H9 (cell line): ENCODE results near the gene DNM2. TPM values are rescaled to one million over a fixed set of nuclear protein-coding genes. Genes with fewer than 3 reads are reported as not detected.
A peak's percentile ranks its signal among the peaks of the same experiment; 100 is the strongest.

Experiments
- DNase-seq: peaks from one replicate; pipeline ENCODE4 v3.0.0-alpha.2; 2017
- H2AFZ ChIP-seq: one replicate; pipeline ENCODE4 v1.6.1; 2013; ENCODE audit warnings: mild to moderate bottlenecking, low read length, control low read depth, moderate library complexity
- H2AK5ac ChIP-seq: 2 replicates; pipeline ENCODE4 v1.6.1; 2013; ENCODE audit warnings: low read length, control low read depth, mixed read lengths; ENCODE audit not compliant: insufficient read length
- H2BK120ac ChIP-seq: one replicate; pipeline ENCODE4 v1.6.1; 2013; ENCODE audit warnings: low read depth, mild to moderate bottlenecking, low read length, control low read depth, inconsistent platforms; ENCODE audit not compliant: poor library complexity, severe bottlenecking
- H2BK12ac ChIP-seq: 2 replicates; pipeline ENCODE4 v1.6.1; 2013; ENCODE audit warnings: low read length, control low read depth, mixed read lengths, low read depth; ENCODE audit not compliant: insufficient read length
- H2BK15ac ChIP-seq: 2 replicates; pipeline ENCODE4 v1.6.1; 2013; ENCODE audit warnings: low read depth, low read length, control low read depth
- H2BK20ac ChIP-seq: one replicate; pipeline ENCODE4 v1.6.1; 2013; ENCODE audit warnings: low read depth, mild to moderate bottlenecking, low read length, control low read depth, inconsistent platforms; ENCODE audit not compliant: poor library complexity, severe bottlenecking
- H2BK5ac ChIP-seq: 2 replicates; pipeline ENCODE4 v1.6.1; 2013; ENCODE audit warnings: low read length, control low read depth, mixed read lengths; ENCODE audit not compliant: insufficient read length
- H3K14ac ChIP-seq: 2 replicates; pipeline ENCODE4 v1.6.1; 2013; ENCODE audit warnings: low read length, control low read depth; ENCODE audit not compliant: insufficient read depth
- H3K18ac ChIP-seq: 2 replicates; pipeline ENCODE4 v1.6.1; 2013; ENCODE audit warnings: low read depth, mild to moderate bottlenecking, mixed read lengths, low read length, control low read depth; ENCODE audit not compliant: insufficient read length
- H3K23ac ChIP-seq: 2 replicates; pipeline ENCODE4 v1.6.1; 2013; ENCODE audit warnings: low read length, control low read depth, mixed read lengths, low read depth; ENCODE audit not compliant: insufficient read length
- H3K23me2 ChIP-seq: 2 replicates; pipeline ENCODE4 v1.6.1; 2013; ENCODE audit warnings: low read depth, mild to moderate bottlenecking, mixed read lengths, low read length, control low read depth; ENCODE audit not compliant: insufficient read length, poor library complexity, severe bottlenecking
- H3K27ac ChIP-seq: 2 replicates; pipeline ENCODE4 v1.5.1; 2013; ENCODE audit warnings: low read length, control low read depth, mixed read lengths, low read depth; ENCODE audit not compliant: insufficient read length
- H3K27me3 ChIP-seq: 2 replicates; pipeline ENCODE4 v1.6.1; 2013; ENCODE audit warnings: low read length, control low read depth, inconsistent platforms; ENCODE audit not compliant: insufficient read depth
- H3K4ac ChIP-seq: 2 replicates; pipeline ENCODE4 v1.6.1; 2013; ENCODE audit warnings: low read depth, mild to moderate bottlenecking, control low read depth, inconsistent platforms, low read length, moderate library complexity
- H3K4me1 ChIP-seq: 2 replicates; pipeline ENCODE4 v1.6.1; 2013; ENCODE audit warnings: low read length, control low read depth, inconsistent platforms; ENCODE audit not compliant: insufficient read depth
- H3K4me2 ChIP-seq: 2 replicates; pipeline ENCODE4 v1.6.1; 2013; ENCODE audit warnings: low read length, control low read depth, mixed read lengths; ENCODE audit not compliant: insufficient read length, insufficient read depth
- H3K56ac ChIP-seq: 2 replicates; pipeline ENCODE4 v1.6.1; 2013; ENCODE audit warnings: low read depth, mild to moderate bottlenecking, mixed read lengths, low read length, control low read depth; ENCODE audit not compliant: insufficient read length
- H3K79me1 ChIP-seq: 2 replicates; pipeline ENCODE4 v1.6.1; 2013; ENCODE audit warnings: low read depth, mild to moderate bottlenecking, moderate library complexity, low read length, control low read depth, inconsistent platforms; ENCODE audit not compliant: insufficient read depth, poor library complexity, severe bottlenecking
- H3K79me2 ChIP-seq: 2 replicates; pipeline ENCODE4 v1.6.1; 2013; ENCODE audit warnings: low read length, control low read depth, inconsistent platforms; ENCODE audit not compliant: insufficient read depth
- H3K9ac ChIP-seq: 2 replicates; pipeline ENCODE4 v1.6.1; 2013; ENCODE audit warnings: low read length, control low read depth, mixed read lengths; ENCODE audit not compliant: insufficient read length; ENCODE audit errors: extremely low read depth
- H3K9me3 ChIP-seq: one replicate; pipeline ENCODE4 v1.6.1; 2013; ENCODE audit warnings: low read depth, low read length, inconsistent platforms; ENCODE audit not compliant: control insufficient read depth
- H3T11ph ChIP-seq: one replicate; pipeline ENCODE4 v1.6.1; 2013; ENCODE audit warnings: mild to moderate bottlenecking, low read length, control low read depth, inconsistent platforms
- H4K20me1 ChIP-seq: one replicate; pipeline ENCODE4 v1.6.1; 2013; ENCODE audit not compliant: control insufficient read depth, insufficient read length, insufficient read depth
- H4K5ac ChIP-seq: 2 replicates; pipeline ENCODE4 v1.6.1; 2013; ENCODE audit warnings: low read depth, mild to moderate bottlenecking, mixed read lengths, low read length, control low read depth; ENCODE audit not compliant: insufficient read length
- H4K8ac ChIP-seq: replicated peaks from 2 replicates; pipeline ENCODE4 v1.6.1; 2013; ENCODE audit warnings: low read length, control low read depth, mixed read lengths, low read depth; ENCODE audit not compliant: insufficient read length
- H4K91ac ChIP-seq: 2 replicates; pipeline ENCODE4 v1.6.1; 2013; ENCODE audit warnings: low read depth, mild to moderate bottlenecking, moderate library complexity, mixed read lengths, low read length, control low read depth; ENCODE audit not compliant: insufficient read length
- H3K27ac Mint-ChIP-seq, 3 experiments: 2 replicates in 2 of 3; 3 replicates in 1 of 3; pipeline ENCODE4 v1.8.0; 2020 to 2021; ENCODE audit warnings: mixed read lengths in 3 of 3, mild to moderate bottlenecking in 1 of 3, moderate library complexity in 1 of 3
- H3K27me3 Mint-ChIP-seq: 2 replicates; pipeline ENCODE4 v1.8.0; 2021; ENCODE audit warnings: low read depth, mild to moderate bottlenecking, moderate library complexity, mixed read lengths
- H3K36me3 Mint-ChIP-seq, 3 experiments: 2 replicates in 2 of 3; 3 replicates in 1 of 3; pipeline ENCODE4 v1.8.0; 2020 to 2021; ENCODE audit warnings: low read depth in 3 of 3, mixed read lengths in 3 of 3; ENCODE audit not compliant: insufficient read depth in 1 of 3
- H3K4me1 Mint-ChIP-seq, 2 experiments: 2 replicates each; pipeline ENCODE4 v1.8.0; 2020; ENCODE audit warnings: mixed read lengths in 2 of 2
- H3K4me3 Mint-ChIP-seq, 2 experiments: 2 replicates in 1 of 2; 3 replicates in 1 of 2; pipeline ENCODE4 v1.8.0; 2020 to 2021; ENCODE audit warnings: mild to moderate bottlenecking in 2 of 2, mixed read lengths in 2 of 2, moderate library complexity in 1 of 2
- H3K9me3 Mint-ChIP-seq, 2 experiments: 2 replicates in 1 of 2; 3 replicates in 1 of 2; pipeline ENCODE4 v1.8.0; 2020; ENCODE audit warnings: mild to moderate bottlenecking in 2 of 2, mixed read lengths in 2 of 2, moderate library complexity in 1 of 2
- CTCF ChIP-seq: fragments of 200-600 bp; sonication (generic); conservative IDR thresholded peaks from 3 replicates; pipeline ENCODE4 v1.8.0; 2021; ENCODE audit warnings: antibody characterized with exemption, mild to moderate bottlenecking
- WGBS: extraction: QIAGEN DNeasy Blood & Tissue Kit; methylation state at CpG from one replicate; pipeline ENCODE4 v1.1.7; 2013; ENCODE audit warnings: missing lambda C conversion rate, low lambda C conversion rate, mixed read lengths; ENCODE audit not compliant: insufficient read length; ENCODE audit errors: extremely low coverage; 5-methylcytosine and 5-hydroxymethylcytosine counted together
- total RNA-seq: library from RNA; stranded (reverse); gene quantifications from 2 replicates; pipeline ENCODE4 v1.2.1, GENCODE V29; 2021

The DNM2 gene
- total RNA-seq, 1 experiment from 2014 or later = 152 TPM

DNA sequence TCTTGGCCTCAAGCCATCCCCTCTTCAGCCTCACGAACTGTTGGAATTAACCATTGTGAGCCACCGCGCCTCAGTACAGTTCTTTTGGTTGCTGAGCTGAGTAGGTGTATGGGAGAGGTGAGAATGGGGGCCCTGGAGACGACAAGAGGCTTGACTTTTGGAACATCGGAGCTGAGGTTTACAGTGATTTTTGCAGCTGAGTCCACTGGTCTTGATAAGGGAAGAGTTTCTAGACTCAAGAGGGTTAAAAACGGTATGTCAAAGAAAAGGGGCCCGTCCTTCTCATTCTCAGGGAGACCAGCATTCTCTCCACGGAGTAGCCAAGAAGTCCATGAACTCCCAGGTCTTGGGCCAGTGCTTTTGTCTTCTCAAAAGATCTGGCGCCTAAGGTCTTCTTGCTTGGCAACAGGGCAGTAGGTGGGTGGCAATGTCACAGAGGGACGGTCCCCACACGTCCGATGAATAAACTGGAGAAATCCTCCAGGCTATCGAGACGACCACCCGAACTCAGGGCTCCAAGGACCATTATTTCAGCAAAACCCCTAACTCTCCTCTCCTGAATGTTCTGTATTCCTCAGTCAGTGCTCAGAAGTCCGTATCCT lies 23.1 kb upstream of the DNM2 start:
- Histone ChIP-seq H4K5ac (no peak overlapping the region), H2BK15ac (no peak overlapping the region), H4K8ac (no peak overlapping the region), H2BK20ac (no peak overlapping the region), H3K56ac (no peak overlapping the region), H2BK5ac (no peak overlapping the region), H2BK120ac (no peak overlapping the region), H2AFZ (no peak overlapping the region), H2BK12ac (no peak overlapping the region), H3K23ac (no peak overlapping the region), H3K79me1 (no peaks in the 10 kb centered on the region), H4K91ac (no peak overlapping the region), H4K20me1 (no peaks in the 10 kb centered on the region), H3T11ph (no peak overlapping the region), H3K4me2 (peak overlapping the region; percentile 30), H3K4me1 (no peaks in the 10 kb centered on the region), H3K18ac (no peak overlapping the region), H3K9me3 (no peaks in the 10 kb centered on the region), H3K4ac (no peak overlapping the region), H3K23me2 (no peaks in the 10 kb centered on the region), H3K79me2 (no peaks in the 10 kb centered on the region), H3K27ac (no peak overlapping the region), H3K14ac (no peak overlapping the region), H3K27me3 (no peaks in the 10 kb centered on the region), H2AK5ac (no peak overlapping the region), H3K9ac (no peak overlapping the region)
- no peak for TF ChIP-seq CTCF
- H3K27me3 Mint-ChIP-seq = peaks cover 19% of the 10 kb centered on the region
- DNase-seq = peak; percentile 31
- WGBS = no CpG with 5 or more reads among the region's 16 CpGs
- H3K36me3 Mint-ChIP-seq = peaks cover 20 to 31% (median 29%) of the 10 kb centered on the region in 3 experiments; a peak in 6 of 7 replicates
- H3K4me3 Mint-ChIP-seq = peak overlapping the region; percentile 49 to 85
- peak overlapping the region; percentile 53 to 99 (median 99); a peak in 5 of 7 replicates for H3K27ac Mint-ChIP-seq
- H3K4me1 Mint-ChIP-seq = peaks cover 27 to 32% of the 10 kb centered on the region in 2 experiments
- H3K9me3 Mint-ChIP-seq = no peaks in the 10 kb centered on the region; a peak in 1 of 5 replicates
